Breast epithelium (tissue), 3 donors: Measurements from ENCODE around the gene PI4K2B.

ENCODE experiments used
- CTCF ChIP-seq, 3 donors: fragments of 450-650 bp; IDR thresholded peaks; one replicate each; pipeline ENCODE4 v1.5.1; 2016 to 2017; ENCODE audit warnings: antibody characterized with exemption in 3 of 3, mild to moderate bottlenecking in 3 of 3, moderate library complexity in 3 of 3
- POLR2A ChIP-seq: fragments of 450-650 bp; IDR thresholded peaks from one replicate; pipeline ENCODE4 v1.6.1; 2016; ENCODE audit warnings: antibody characterized with exemption, mild to moderate bottlenecking, moderate library complexity
- POLR2AphosphoS5 ChIP-seq, 3 donors: sonication (generic); formaldehyde crosslinking; IDR thresholded peaks; one replicate each; pipeline ENCODE4 v1.6.1; 2017; ENCODE audit warnings: antibody characterized with exemption in 3 of 3

GRCh38 chr4:25190407-25190806 is 43.4 kb upstream of the PI4K2B start:
- TF ChIP-seq CTCF (IDR thresholded peaks at IDR 0.05) = no peak
- no peak for TF ChIP-seq POLR2A
- no peak for TF ChIP-seq POLR2AphosphoS5 (IDR thresholded peaks at IDR 0.05)
